Measurements from ENCODE around the gene AFG1L. TPM values are rescaled to one million over a fixed set of nuclear protein-coding genes. Genes with fewer than 3 reads are reported as not detected.
"Not testable (repeated sequence)": the region's sequence is repeated elsewhere in the genome, so short reads cannot be mapped to it uniquely, and the experiment has no call there.

AFG1L gene
- total RNA-seq, 1 donor from 2014 or later = 0.53 TPM

DNA sequence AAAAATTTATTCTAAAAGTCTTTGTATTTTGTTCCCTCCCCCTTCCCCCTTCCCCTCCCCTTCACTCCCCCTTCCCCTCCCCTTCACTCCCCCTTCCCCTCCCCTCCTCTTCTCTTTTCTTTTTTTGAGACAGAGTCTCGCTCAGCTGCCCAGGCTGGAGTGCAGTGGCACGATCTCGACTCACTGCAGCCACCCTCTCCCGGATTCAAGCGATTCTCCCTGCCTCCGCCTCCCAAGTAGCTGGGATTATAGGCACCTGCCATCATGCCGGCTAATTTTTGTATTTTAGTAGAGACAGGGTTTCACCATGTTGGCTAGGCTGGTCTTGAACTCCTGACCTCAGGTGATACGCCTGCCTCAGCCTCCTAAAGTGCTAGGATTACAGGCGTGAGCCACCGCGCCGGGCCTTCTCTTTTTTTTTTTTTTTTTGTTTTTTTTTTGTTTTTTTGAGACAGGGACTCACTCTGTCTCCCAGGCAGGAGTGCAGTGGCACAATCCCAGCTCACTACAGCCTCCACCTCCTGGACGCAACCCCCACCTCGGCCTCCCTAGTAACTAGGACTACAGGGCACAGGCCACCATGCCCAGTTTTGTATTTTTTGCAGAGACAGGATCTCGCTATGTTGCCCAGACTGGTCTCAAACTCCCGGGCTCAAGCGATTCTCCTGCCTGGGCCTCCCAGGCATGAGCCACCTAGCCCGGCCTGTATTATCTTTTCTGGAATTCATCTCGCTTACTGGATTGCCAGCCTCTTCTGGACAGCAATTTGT is 1.1 kb upstream of the AFG1L start:
- no peaks in the 10 kb centered on the region for H3K9me3 ChIP-seq
- no peaks in the 10 kb centered on the region for H3K27me3 ChIP-seq
- intact Hi-C loops (cut with DNase I) = loop anchor here (1.0 to 10.0 kb wide), 2 partner anchors 32 to 219 kb away; partner anchors contain the start of genes OSTM1 and SNX3
- no peaks in the 10 kb centered on the region for H3K36me3 ChIP-seq
- DNase-seq (ENCODE audit: low spot score in 2 of 2) = no peak
- H3K27ac ChIP-seq = no peak overlapping the region
- peaks cover 4 to 5% of the 10 kb centered on the region in 2 donors for H3K4me1 ChIP-seq
- peak overlapping the region in 1 of 2 donors; percentile 72 for H3K4me3 ChIP-seq
- TF ChIP-seq, protein P1, sequence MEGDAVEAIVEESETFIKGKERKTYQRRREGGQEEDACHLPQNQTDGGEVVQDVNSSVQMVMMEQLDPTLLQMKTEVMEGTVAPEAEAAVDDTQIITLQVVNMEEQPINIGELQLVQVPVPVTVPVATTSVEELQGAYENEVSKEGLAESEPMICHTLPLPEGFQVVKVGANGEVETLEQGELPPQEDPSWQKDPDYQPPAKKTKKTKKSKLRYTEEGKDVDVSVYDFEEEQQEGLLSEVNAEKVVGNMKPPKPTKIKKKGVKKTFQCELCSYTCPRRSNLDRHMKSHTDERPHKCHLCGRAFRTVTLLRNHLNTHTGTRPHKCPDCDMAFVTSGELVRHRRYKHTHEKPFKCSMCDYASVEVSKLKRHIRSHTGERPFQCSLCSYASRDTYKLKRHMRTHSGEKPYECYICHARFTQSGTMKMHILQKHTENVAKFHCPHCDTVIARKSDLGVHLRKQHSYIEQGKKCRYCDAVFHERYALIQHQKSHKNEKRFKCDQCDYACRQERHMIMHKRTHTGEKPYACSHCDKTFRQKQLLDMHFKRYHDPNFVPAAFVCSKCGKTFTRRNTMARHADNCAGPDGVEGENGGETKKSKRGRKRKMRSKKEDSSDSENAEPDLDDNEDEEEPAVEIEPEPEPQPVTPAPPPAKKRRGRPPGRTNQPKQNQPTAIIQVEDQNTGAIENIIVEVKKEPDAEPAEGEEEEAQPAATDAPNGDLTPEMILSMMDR (IDR thresholded peaks at IDR 0.05) = no peak

DNA sequence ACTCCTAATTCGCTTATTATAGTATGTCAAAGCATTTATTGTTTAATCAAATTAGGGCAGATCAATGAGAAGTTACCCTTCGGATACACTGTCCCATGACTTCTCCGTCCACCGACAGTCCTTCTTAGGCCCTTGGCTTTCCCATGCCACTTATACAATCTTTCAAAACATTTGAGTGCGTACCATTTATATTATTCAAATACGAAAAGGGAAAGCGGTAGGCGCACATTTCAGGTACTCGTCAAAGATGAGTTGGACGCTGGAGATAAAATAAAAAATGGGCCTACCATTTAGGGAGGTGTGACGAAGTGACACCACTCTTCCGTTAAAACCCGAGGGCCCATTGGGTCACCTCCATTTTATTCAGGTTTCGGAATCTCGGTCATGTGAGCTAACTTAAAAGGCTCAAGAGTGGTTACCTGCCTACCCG is 542 bp upstream of the AFG1L start:
- DNase-seq (ENCODE audit: low spot score in 2 of 2) = no peak
- Histone ChIP-seq H3K4me1 (peaks cover 4 to 5% of the 10 kb centered on the region in 2 donors), H3K27me3 (no peaks in the 10 kb centered on the region), H3K9me3 (no peaks in the 10 kb centered on the region), H3K36me3 (no peaks in the 10 kb centered on the region), H3K4me3 (peak overlapping the region; percentile 72 to 91), H3K27ac (peak overlapping the region; percentile 74 to 90)
- TF ChIP-seq, protein P1 (IDR thresholded peaks at IDR 0.05) = no peak
- intact Hi-C loops (cut with DNase I) = loop anchor here (1.0 to 10.0 kb wide), 2 partner anchors 33 to 220 kb away; partner anchors contain the start of genes OSTM1 and SNX3

DNA sequence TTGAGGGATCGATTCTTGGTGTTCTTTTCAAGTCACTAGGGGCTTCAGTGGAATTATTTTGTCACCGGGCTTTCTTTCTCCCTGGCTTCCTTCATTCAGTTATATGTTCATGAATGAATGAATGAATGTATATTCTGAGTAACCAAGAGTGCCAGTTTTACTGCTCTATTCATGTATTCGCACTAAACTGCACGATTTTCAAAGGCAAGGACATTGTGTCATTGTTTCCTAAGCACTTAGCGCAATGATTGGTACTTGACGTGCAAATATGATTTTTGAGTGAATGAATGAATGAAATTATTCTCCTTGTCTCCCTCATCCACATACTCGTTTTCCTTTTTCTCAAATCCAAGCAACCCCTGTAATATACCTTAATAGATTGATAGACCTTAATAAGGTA is 822 bp downstream of the AFG1L start:
- intact Hi-C loops (cut with DNase I) = loop anchor here (5.0 to 10.0 kb wide), 2 partner anchors 221 to 338 kb away; partner anchors contain the start of genes OSTM1 and SEC63
- peaks cover 4 to 5% of the 10 kb centered on the region in 2 donors for H3K4me1 ChIP-seq
- no peaks in the 10 kb centered on the region for H3K9me3 ChIP-seq
- no peaks in the 10 kb centered on the region for H3K27me3 ChIP-seq
- peak overlapping the region; percentile 72 to 91 for H3K4me3 ChIP-seq
- no peaks in the 10 kb centered on the region for H3K36me3 ChIP-seq
- peak overlapping the region in 1 of 2 donors; percentile 74 for H3K27ac ChIP-seq
- TF ChIP-seq, protein P1 (IDR thresholded peaks at IDR 0.05) = no peak
- no peak for DNase-seq (ENCODE audit: low spot score in 2 of 2)

DNA sequence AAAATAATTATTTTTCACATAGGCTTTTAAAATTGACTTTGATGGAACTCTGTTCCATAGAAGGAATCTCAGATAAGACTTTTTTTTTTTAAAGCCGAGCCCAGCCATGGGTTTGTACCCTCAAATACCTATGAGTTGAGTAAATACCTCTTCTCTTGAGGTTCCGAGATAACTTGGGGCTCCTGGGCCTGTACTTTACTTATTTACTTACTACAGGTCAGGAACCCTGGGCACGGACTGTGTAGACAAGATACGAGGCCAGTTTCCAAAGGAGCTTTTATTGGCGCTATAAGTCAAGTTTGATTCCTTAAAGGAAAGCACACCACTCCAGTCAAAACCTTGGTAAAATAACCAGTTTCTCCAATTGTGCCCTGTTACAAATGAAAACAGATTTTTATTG is 7.5 kb downstream of the AFG1L start:
- intact Hi-C loops (cut with DNase I) = no loop called here
- no peaks in the 10 kb centered on the region for H3K4me1 ChIP-seq
- no peaks in the 10 kb centered on the region for H3K27me3 ChIP-seq
- no peaks in the 10 kb centered on the region for H3K9me3 ChIP-seq
- no peak overlapping the region for H3K4me3 ChIP-seq
- TF ChIP-seq, protein P1 (IDR thresholded peaks at IDR 0.05) = no peak
- no peaks in the 10 kb centered on the region for H3K36me3 ChIP-seq
- DNase-seq (ENCODE audit: low spot score in 2 of 2) = no peak
- H3K27ac ChIP-seq = no peak overlapping the region

DNA sequence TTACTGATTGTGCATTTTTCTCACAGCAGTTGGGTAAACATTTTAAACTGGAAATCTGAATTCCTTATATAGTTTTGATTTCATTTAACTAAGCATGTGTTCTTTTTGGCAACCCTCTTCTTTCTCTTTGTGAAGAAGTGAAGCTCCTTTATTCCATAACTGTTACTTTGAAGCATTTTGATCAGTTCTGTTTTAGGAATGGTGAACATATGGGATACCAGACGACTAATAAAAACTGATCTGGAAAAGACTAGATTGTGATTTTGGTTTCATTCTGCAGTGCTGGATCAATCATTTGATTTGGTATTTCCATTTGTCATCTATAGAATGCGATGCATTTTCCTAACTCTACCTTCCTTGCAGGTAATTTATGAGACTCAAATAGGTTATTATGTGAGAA is 9.8 kb downstream of the AFG1L start:
- Histone ChIP-seq H3K4me3 (no peak overlapping the region), H3K36me3 (no peaks in the 10 kb centered on the region), H3K27me3 (no peaks in the 10 kb centered on the region), H3K27ac (no peak overlapping the region), H3K9me3 (no peaks in the 10 kb centered on the region), H3K4me1 (no peaks in the 10 kb centered on the region)
- DNase-seq (ENCODE audit: low spot score in 2 of 2) = no peak
- TF ChIP-seq, protein P1 (IDR thresholded peaks at IDR 0.05) = no peak
- intact Hi-C loops (cut with DNase I) = no loop called here

DNA sequence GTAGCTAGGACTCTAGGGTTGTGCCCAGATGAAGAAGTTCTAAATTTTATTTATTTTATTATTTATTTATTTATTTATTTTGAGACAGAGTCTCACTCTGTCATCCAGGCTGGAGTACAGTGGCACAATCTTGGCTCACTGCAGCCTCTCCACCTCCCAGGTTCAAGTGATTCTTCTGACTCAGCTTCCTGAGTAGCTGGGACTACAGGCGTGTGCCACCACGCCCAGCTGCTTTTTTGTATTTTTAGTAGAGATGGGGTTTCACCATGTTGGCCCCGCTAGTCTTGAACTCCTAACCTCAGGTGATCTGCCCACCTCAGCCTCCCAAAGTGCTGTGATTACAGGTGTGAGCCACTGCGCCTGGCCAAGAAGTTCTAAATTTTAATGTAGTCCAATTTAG is 13.8 kb downstream of the AFG1L start:
- H3K4me3 ChIP-seq; H3K36me3 ChIP-seq; intact Hi-C loops (cut with DNase I); H3K27ac ChIP-seq; H3K27me3 ChIP-seq; H3K9me3 ChIP-seq; H3K4me1 ChIP-seq; DNase-seq (ENCODE audit: low spot score in 2 of 2): not testable (repeated sequence)
